ENCODE data around the gene ZNF84. TPM values are rescaled to one million over a fixed set of nuclear protein-coding genes. Genes with fewer than 3 reads are reported as not detected.

The ZNF84 gene
- total RNA-seq, 2 experiments from 2014 or later = 26.9 to 37.9 TPM

DNA sequence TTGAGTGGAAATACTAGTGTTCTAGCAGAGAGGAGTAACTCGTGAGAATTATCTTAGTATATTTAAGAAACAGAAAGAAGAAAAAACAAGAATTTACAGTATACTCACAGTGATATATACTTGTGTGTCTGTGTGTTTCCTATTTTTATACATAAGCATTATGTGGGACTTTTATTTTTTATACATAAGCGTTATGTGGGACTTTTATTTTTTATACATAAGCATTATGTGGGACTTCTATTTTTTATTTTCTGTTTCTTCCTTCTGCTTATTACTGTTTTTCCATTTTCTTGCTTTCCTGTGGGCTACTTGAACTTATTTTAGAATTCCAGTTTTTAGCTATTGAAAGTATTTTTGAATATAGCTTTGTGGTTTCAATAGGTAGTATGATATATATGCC, 36.5 kb downstream of the ZNF84 start:
- no TSS peak for BruUV-seq (replicated peaks)
- ChIA-PET POLR2A (interaction anchor here (1.0 kb wide), 1 partner anchor 98 kb away, joined by 3 read pairs; no protein-coding TSS in a partner anchor), CTCF (ENCODE audit: unreplicated experiment) (no interaction called here)
- Histone ChIP-seq H3K4me2 (ENCODE audit: low read length) (no peak overlapping the region), H2AFZ (ENCODE audit: low read length) (no peak overlapping the region), H3K9me2 (ENCODE audit: insufficient read depth, low read length) (no peaks in the 10 kb centered on the region), H3K36me3 (ENCODE audit: insufficient read depth, low read length) (no peaks in the 10 kb centered on the region), H3K27ac (ENCODE audit: low read depth, low read length, poor library complexity, severe bottlenecking) (no peak overlapping the region), H3K4me1 (ENCODE audit: insufficient read depth, low read length, poor library complexity, severe bottlenecking) (no peaks in the 10 kb centered on the region), H3K79me2 (ENCODE audit: insufficient read depth, low read depth, low read length) (no peaks in the 10 kb centered on the region), H3K9me3 (ENCODE audit: low read length) (peaks cover 33% of the 10 kb centered on the region; the same call in 1 of the 2 replicates), H4K20me1 (ENCODE audit: insufficient read depth, low read length) (no peaks in the 10 kb centered on the region), H3K4me3 (ENCODE audit: low read depth, low read length, poor library complexity, severe bottlenecking) (no peak overlapping the region)
- TF ChIP-seq, protein P1, sequence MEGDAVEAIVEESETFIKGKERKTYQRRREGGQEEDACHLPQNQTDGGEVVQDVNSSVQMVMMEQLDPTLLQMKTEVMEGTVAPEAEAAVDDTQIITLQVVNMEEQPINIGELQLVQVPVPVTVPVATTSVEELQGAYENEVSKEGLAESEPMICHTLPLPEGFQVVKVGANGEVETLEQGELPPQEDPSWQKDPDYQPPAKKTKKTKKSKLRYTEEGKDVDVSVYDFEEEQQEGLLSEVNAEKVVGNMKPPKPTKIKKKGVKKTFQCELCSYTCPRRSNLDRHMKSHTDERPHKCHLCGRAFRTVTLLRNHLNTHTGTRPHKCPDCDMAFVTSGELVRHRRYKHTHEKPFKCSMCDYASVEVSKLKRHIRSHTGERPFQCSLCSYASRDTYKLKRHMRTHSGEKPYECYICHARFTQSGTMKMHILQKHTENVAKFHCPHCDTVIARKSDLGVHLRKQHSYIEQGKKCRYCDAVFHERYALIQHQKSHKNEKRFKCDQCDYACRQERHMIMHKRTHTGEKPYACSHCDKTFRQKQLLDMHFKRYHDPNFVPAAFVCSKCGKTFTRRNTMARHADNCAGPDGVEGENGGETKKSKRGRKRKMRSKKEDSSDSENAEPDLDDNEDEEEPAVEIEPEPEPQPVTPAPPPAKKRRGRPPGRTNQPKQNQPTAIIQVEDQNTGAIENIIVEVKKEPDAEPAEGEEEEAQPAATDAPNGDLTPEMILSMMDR (conservative IDR thresholded peaks at IDR 0.05; ENCODE audit: low read length) = no peak
- TF ChIP-seq EZH2phosphoT487 (IDR thresholded peaks at IDR 0.05; ENCODE audit: borderline replicate concordance, low read depth, low read length) = no peak
- DNase-seq (ENCODE audit: low spot score) = no peak
- intact Hi-C loops (cut with micrococcal nuclease; ENCODE audit: unreplicated experiment) = no loop called here

DNA sequence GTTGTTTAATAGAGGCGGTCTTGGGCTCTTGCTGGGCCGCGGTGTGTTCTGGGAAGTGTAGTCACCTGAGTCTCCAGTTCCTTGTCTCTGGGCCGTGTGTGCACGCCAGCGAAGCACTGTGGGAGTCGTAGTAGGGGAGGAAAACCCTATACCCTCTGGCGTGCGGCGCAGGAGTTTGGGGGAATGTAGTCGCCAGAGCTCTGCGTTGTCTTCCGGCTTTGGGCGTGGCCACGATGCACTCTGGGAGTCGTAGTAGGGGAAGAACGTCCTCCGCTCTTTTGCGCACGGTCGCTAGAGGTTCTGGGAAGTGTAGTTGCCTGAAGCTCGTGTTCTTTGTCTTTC, 42.7 kb downstream of the ZNF84 start:
- Histone ChIP-seq H4K20me1 (ENCODE audit: insufficient read depth, low read length) (no peaks in the 10 kb centered on the region), H3K9me2 (ENCODE audit: insufficient read depth, low read length) (no peaks in the 10 kb centered on the region), H3K36me3 (ENCODE audit: insufficient read depth, low read length) (peaks cover 34% of the 10 kb centered on the region), H3K79me2 (ENCODE audit: insufficient read depth, low read depth, low read length) (peaks cover 9% of the 10 kb centered on the region; the same call in 1 of the 2 replicates), H3K4me1 (ENCODE audit: insufficient read depth, low read length, poor library complexity, severe bottlenecking) (peaks cover 15% of the 10 kb centered on the region), H3K27ac (ENCODE audit: low read depth, low read length, poor library complexity, severe bottlenecking) (peak overlapping the region; percentile 87), H3K4me3 (ENCODE audit: low read depth, low read length, poor library complexity, severe bottlenecking) (peak overlapping the region; percentile 86), H3K4me2 (ENCODE audit: low read length) (peak overlapping the region; percentile 90), H2AFZ (ENCODE audit: low read length) (peak overlapping the region; percentile 100), H3K9me3 (ENCODE audit: low read length) (peaks cover 58% of the 10 kb centered on the region; the same call in 1 of the 2 replicates)
- DNase-seq (ENCODE audit: low spot score) = peak; percentile 99
- intact Hi-C loops (cut with micrococcal nuclease; ENCODE audit: unreplicated experiment) = loop anchor here (1.0 kb wide), 5 partner anchors 43 to 124 kb away; partner anchors contain the start of genes ZNF10, ZNF26, ZNF268 and ZNF605
- TF ChIP-seq, protein P1 (conservative IDR thresholded peaks at IDR 0.05; ENCODE audit: low read length) = no peak
- no peak for TF ChIP-seq EZH2phosphoT487 (IDR thresholded peaks at IDR 0.05; ENCODE audit: borderline replicate concordance, low read depth, low read length)
- BruUV-seq (replicated peaks) = no TSS peak
- ChIA-PET POLR2A (interaction anchor here (0.6 to 1.1 kb wide), 2 partner anchors 94 to 121 kb away, joined by 3 to 4 read pairs; partner anchors contain the start of gene ZNF26), CTCF (ENCODE audit: unreplicated experiment) (no interaction called here)

Measured in OCI-LY7 (cell line).